Neural progenitor cell (in vitro differentiated cells): ENCODE measurements around the gene GPR158. TPM values are rescaled to one million over a fixed set of nuclear protein-coding genes. Genes with fewer than 3 reads are reported as not detected.

Source experiments
- DNase-seq: peaks from one replicate; pipeline ENCODE4 v3.0.0-alpha.2; 2016; ENCODE audit warnings: low spot score
- H2AFZ ChIP-seq: fragments of 200-600 bp; sonication (generic); replicated peaks from 2 replicates; pipeline ENCODE4 v1.6.1; 2016; ENCODE audit warnings: antibody characterized with exemption
- H3F3A ChIP-seq: fragments of 200-600 bp; sonication (generic); 2 replicates; pipeline ENCODE4 v1.6.1; 2016; ENCODE audit warnings: antibody characterized with exemption, low read depth
- H3K27ac ChIP-seq: fragments of 200-600 bp; sonication (generic); 2 replicates; pipeline ENCODE4 v1.5.1; 2016; ENCODE audit warnings: mild to moderate bottlenecking
- H3K27me3 ChIP-seq: fragments of 200-600 bp; sonication (generic); 2 replicates; pipeline ENCODE4 v1.6.1; 2016; ENCODE audit warnings: mild to moderate bottlenecking, moderate library complexity
- H3K36me3 ChIP-seq: fragments of 200-600 bp; sonication (generic); 2 replicates; pipeline ENCODE4 v1.5.1; 2016
- H3K4me1 ChIP-seq: fragments of 200-600 bp; sonication (generic); 2 replicates; pipeline ENCODE4 v1.6.1; 2016; ENCODE audit warnings: mixed run types
- H3K4me2 ChIP-seq: fragments of 200-600 bp; sonication (generic); 2 replicates; pipeline ENCODE4 v1.6.1; 2016
- H3K4me3 ChIP-seq: fragments of 200-600 bp; sonication (generic); 2 replicates; pipeline ENCODE4 v1.5.1; 2016
- H3K79me2 ChIP-seq: fragments of 200-600 bp; sonication (generic); 2 replicates; pipeline ENCODE4 v1.6.1; 2016; ENCODE audit warnings: low read depth
- H3K9ac ChIP-seq: fragments of 200-600 bp; sonication (generic); 2 replicates; pipeline ENCODE4 v1.6.1; 2016
- H3K9me3 ChIP-seq: fragments of 200-600 bp; sonication (generic); 2 replicates; pipeline ENCODE4 v1.5.1; 2016; ENCODE audit warnings: low read depth
- H4K20me1 ChIP-seq: fragments of 200-600 bp; sonication (generic); 2 replicates; pipeline ENCODE4 v1.6.1; 2016; ENCODE audit warnings: low read depth
- H3K27ac Mint-ChIP-seq: 3 replicates; pipeline ENCODE4 v1.8.0; 2021; ENCODE audit warnings: mixed read lengths
- H3K27me3 Mint-ChIP-seq: 2 replicates; pipeline ENCODE4 v1.8.0; 2022; ENCODE audit warnings: low read depth, mild to moderate bottlenecking, inconsistent platforms, moderate library complexity, mixed read lengths; ENCODE audit not compliant: insufficient read depth
- H3K36me3 Mint-ChIP-seq: 3 replicates; pipeline ENCODE4 v1.8.0; 2021; ENCODE audit warnings: mixed read lengths
- H3K4me1 Mint-ChIP-seq: 3 replicates; pipeline ENCODE4 v1.8.0; 2021; ENCODE audit warnings: mixed read lengths
- H3K4me3 Mint-ChIP-seq: 3 replicates; pipeline ENCODE4 v1.8.0; 2021; ENCODE audit warnings: mild to moderate bottlenecking, moderate library complexity, mixed read lengths
- H3K9me3 Mint-ChIP-seq: 3 replicates; pipeline ENCODE4 v1.8.0; 2020; ENCODE audit warnings: mixed read lengths
- EZH2 ChIP-seq: fragments of 200-600 bp; sonication (generic); IDR thresholded peaks from 2 replicates; pipeline ENCODE4 v1.6.1; 2017; ENCODE audit warnings: antibody characterized with exemption, mild to moderate bottlenecking, moderate library complexity
- EZH2phosphoT487 ChIP-seq: fragments of 200-600 bp; sonication (generic); IDR thresholded peaks from 2 replicates; pipeline ENCODE4 v1.6.1; 2017; ENCODE audit warnings: antibody characterized with exemption
- total RNA-seq: library from RNA; depleted of rRNA; stranded (reverse); fragments of >200 nt; gene quantifications from 2 replicates; pipeline ENCODE4 v1.2.3, GENCODE V29; 2015; ENCODE audit warnings: low replicate concordance
- TF ChIP-seq, protein P1 (sequence below): fragments of 200-600 bp; sonication (generic); IDR thresholded peaks from 2 replicates; pipeline ENCODE4 v1.5.1; 2017; ENCODE audit warnings: antibody characterized with exemption, mild to moderate bottlenecking

Gene GPR158
- total RNA-seq, 1 donor from 2014 or later: 0.39 TPM

- Mint-ChIP-seq H3K4me1 (peaks cover 2% of the 10 kb centered on the region), H3K27ac (no peak overlapping the region)
Measured at GRCh38 chr10:25629333-25629732, 454.5 kb downstream of the GPR158 start.

DNA sequence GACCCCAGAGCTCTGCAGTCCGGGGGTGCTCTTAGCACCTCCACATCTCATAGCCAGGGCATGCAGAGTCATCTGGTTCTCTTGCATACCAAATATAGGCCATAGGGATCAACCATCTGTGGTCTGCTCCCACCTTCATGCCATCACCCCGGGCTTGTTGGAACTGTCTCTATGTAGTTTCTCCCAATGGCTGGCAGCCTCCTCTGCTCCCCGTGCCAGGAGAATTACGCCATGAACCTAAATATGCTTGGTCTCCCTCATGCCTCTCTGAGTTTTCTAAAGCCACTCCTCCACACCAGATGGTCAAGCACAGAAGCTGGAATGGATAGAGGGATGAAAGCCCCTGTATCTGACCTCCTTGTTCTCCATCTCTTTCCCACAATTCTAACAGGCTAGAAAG lies 456.7 kb downstream of the GPR158 start:
- no peaks in the 10 kb centered on the region for H4K20me1 ChIP-seq
- H3K36me3 Mint-ChIP-seq: no peaks in the 10 kb centered on the region
- H3F3A ChIP-seq: no peaks in the 10 kb centered on the region
- H3K9ac ChIP-seq: no peak overlapping the region
- no peak overlapping the region for H2AFZ ChIP-seq
- H3K4me1 ChIP-seq: no peaks in the 10 kb centered on the region
- no peaks in the 10 kb centered on the region for H3K9me3 ChIP-seq
- H3K27me3 ChIP-seq: no peaks in the 10 kb centered on the region
- no peaks in the 10 kb centered on the region for H3K79me2 ChIP-seq
- H3K36me3 ChIP-seq: no peaks in the 10 kb centered on the region
- TF ChIP-seq, protein P1, sequence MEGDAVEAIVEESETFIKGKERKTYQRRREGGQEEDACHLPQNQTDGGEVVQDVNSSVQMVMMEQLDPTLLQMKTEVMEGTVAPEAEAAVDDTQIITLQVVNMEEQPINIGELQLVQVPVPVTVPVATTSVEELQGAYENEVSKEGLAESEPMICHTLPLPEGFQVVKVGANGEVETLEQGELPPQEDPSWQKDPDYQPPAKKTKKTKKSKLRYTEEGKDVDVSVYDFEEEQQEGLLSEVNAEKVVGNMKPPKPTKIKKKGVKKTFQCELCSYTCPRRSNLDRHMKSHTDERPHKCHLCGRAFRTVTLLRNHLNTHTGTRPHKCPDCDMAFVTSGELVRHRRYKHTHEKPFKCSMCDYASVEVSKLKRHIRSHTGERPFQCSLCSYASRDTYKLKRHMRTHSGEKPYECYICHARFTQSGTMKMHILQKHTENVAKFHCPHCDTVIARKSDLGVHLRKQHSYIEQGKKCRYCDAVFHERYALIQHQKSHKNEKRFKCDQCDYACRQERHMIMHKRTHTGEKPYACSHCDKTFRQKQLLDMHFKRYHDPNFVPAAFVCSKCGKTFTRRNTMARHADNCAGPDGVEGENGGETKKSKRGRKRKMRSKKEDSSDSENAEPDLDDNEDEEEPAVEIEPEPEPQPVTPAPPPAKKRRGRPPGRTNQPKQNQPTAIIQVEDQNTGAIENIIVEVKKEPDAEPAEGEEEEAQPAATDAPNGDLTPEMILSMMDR: no peak
- no peak for TF ChIP-seq EZH2
- no peak for TF ChIP-seq EZH2phosphoT487
- H3K9me3 Mint-ChIP-seq: no peaks in the 10 kb centered on the region
- no peak overlapping the region for H3K27ac Mint-ChIP-seq
- no peak overlapping the region for H3K27ac ChIP-seq
- H3K4me1 Mint-ChIP-seq: peaks cover 2% of the 10 kb centered on the region
- DNase-seq: no peak
- no peak overlapping the region for H3K4me3 Mint-ChIP-seq
- H3K4me3 ChIP-seq: no peak overlapping the region
- H3K4me2 ChIP-seq: no peak overlapping the region
- peaks cover 2% of the 10 kb centered on the region for H3K27me3 Mint-ChIP-seq

More at GRCh38 chr10:25629333-25629732, 454.5 kb downstream of the GPR158 start:
- no peak overlapping the region for H3K4me3 ChIP-seq
- no peaks in the 10 kb centered on the region for H3K27me3 ChIP-seq
- DNase-seq: no peak
- no peaks in the 10 kb centered on the region for H3K4me1 ChIP-seq
- H3K27ac ChIP-seq: no peak overlapping the region
- peaks cover 2% of the 10 kb centered on the region for H3K27me3 Mint-ChIP-seq
- no peaks in the 10 kb centered on the region for H3K79me2 ChIP-seq
- no peaks in the 10 kb centered on the region for H3F3A ChIP-seq
- no peaks in the 10 kb centered on the region for H3K36me3 ChIP-seq
- H3K4me3 Mint-ChIP-seq: no peak overlapping the region
- H3K9me3 Mint-ChIP-seq: peaks cover 4% of the 10 kb centered on the region
- H3K9ac ChIP-seq: no peak overlapping the region
- no peak overlapping the region for H2AFZ ChIP-seq
- no peaks in the 10 kb centered on the region for H3K36me3 Mint-ChIP-seq
- TF ChIP-seq EZH2phosphoT487 (no peak), EZH2 (no peak)
- TF ChIP-seq, protein P1: no peak
- H4K20me1 ChIP-seq: no peaks in the 10 kb centered on the region
- H3K4me2 ChIP-seq: no peak overlapping the region
- no peaks in the 10 kb centered on the region for H3K9me3 ChIP-seq

DNA sequence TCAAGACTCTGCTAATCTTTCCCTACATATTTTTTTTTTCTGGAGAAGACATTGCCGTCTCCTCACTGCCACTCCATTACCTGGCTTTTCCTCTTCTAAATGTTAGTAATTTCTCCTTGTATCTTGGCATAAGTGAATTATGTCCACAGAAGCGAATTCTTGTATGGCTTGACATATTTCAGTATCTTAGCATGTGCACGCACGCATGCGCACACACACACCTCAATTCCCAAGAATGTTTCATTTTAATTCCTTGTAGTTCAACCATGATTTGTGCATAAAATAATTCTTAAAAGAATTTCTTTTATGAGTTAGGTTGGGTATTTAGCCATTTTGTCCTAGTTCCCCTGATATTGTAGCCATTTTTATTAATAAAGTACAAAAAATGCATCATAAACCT lies 458.0 kb downstream of the GPR158 start:
- Mint-ChIP-seq H3K27me3 (peaks cover 5% of the 10 kb centered on the region), H3K9me3 (no peaks in the 10 kb centered on the region), H3K4me1 (peaks cover 2% of the 10 kb centered on the region), H3K4me3 (no peak overlapping the region), H3K27ac (no peak overlapping the region), H3K36me3 (no peaks in the 10 kb centered on the region)
- no peaks in the 10 kb centered on the region for H3F3A ChIP-seq
- H3K27me3 ChIP-seq: no peaks in the 10 kb centered on the region
- TF ChIP-seq, protein P1: no peak
- TF ChIP-seq EZH2 (no peak), EZH2phosphoT487 (no peak)
- no peaks in the 10 kb centered on the region for H3K4me1 ChIP-seq
- H2AFZ ChIP-seq: no peak overlapping the region
- no peak overlapping the region for H3K4me3 ChIP-seq
- no peaks in the 10 kb centered on the region for H3K79me2 ChIP-seq
- no peak overlapping the region for H3K27ac ChIP-seq
- no peak overlapping the region for H3K4me2 ChIP-seq
- H3K9ac ChIP-seq: no peak overlapping the region
- H3K36me3 ChIP-seq: no peaks in the 10 kb centered on the region
- no peak for DNase-seq
- no peaks in the 10 kb centered on the region for H3K9me3 ChIP-seq
- H4K20me1 ChIP-seq: no peaks in the 10 kb centered on the region
